ENCODE results near the gene KIF26B. TPM values are rescaled to one million over a fixed set of nuclear protein-coding genes. Genes with fewer than 3 reads are reported as not detected.

The KIF26B gene
- polyA plus RNA-seq, 2 of the 4 experiments (the other 2 are of a cell fraction), result 0.01 to 0.04 TPM

DNA sequence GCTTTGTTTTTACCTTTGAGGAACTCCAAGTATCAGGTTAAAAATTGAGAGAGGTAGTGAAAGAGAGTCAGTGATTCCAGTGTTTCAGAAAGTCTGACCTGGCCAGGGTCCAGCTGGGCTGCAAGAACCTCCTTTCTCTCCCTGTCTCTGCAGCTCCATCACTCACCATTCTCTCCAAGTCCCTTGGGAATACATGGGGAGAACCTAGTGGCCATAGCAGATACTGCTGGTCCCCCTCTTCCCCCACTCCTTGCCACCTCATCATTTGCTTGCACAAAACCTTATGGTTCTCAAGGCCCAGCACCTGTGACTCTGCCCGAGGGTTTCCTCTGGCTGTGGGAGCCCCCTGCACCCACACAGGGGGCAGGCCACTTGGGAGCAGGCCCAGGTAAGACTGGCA is 279.5 kb downstream of the KIF26B start (continued):
- TF ChIP-seq REST (IDR thresholded peaks at IDR 0.05), result no peak

DNA sequence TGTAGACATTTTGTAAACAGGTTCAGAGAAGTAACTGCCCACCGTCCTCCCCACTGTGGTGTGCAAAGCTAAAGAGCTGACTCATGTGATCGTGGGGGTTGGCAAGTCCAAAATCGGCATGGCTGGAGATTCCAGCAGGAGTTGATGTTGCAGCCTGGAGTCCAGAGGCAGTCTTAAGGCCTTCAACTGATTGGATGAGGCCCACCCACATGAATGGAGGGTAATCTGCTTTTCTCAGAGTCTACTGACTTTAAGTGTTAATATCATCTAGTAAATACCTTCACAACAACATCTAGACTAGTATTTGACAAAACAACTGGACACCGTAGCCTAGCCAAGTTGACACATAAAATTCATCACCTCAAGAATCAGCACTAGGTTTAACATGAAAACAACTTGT is 281.6 kb downstream of the KIF26B start:
- CTCF ChIA-PET, result no interaction called here
- ATAC-seq (no peak), FAIRE-seq (no peak), DNase-seq (ENCODE audit: low read depth in 1 of 2, low spot score in 1 of 2) (no peak)
- whole genome bisulfite sequencing (ENCODE audit: missing lambda C conversion rate), result 7% methylated on average over 4 of the region's 4 CpGs
- POLR2A ChIA-PET, result no interaction called here
- no peaks in the 10 kb centered on the region for H3K4me1 ChIP-seq
- no peak for TF ChIP-seq ZC3H11A (IDR thresholded peaks at IDR 0.05)
- TF ChIP-seq CHD4 (IDR thresholded peaks at IDR 0.05; ENCODE audit: borderline replicate concordance), result no peak
- no peak for TF ChIP-seq TFCP2L1 (CRISPR knock-in tag; IDR thresholded peaks at IDR 0.05)
- TF ChIP-seq GATA3 (IDR thresholded peaks at IDR 0.05; ENCODE audit: borderline replicate concordance), result no peak
- H3K4me3 ChIP-seq, result no peak overlapping the region
- no peak overlapping the region for H3K4me2 ChIP-seq
- H3K9me3 ChIP-seq, result 0 out of 3 replicates have a peak, but pooled peaks cover 5% of the 10 kb centered on the region
- H3K27ac ChIP-seq, result no peak overlapping the region

DNA sequence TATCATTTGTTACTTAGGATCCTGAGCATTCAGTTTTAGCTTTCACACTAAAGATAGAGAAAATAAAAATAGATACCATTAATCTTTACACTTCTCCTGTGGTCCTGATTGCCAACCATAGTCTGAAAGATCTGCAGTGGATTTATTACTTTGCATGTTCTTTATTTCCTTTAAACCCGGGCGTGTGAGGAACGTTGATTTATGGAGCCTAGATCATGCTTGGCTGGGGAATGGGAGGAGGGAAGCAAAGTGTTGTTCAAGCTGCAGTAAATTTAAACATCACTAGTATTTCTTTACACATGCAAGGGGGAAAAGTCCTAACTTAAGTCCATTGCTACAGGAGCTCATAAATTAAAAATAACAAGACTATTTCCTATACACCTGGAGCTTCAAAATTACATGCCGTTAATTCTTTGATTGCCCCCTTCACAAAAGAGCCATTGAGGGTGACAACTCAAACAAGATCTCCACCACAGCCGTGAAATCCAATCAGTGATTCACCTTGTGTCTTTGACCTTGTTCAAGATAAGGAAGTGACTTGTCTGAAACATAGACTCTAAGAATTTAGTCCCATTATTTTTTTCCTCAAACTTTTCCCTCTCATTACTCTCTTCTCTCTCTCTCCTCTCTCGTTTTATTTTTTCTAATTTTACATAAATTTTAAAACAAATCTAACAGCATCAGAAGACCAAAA is 282.7 kb downstream of the KIF26B start:
- no peak for FAIRE-seq

More for the DNA sequence above, 282.7 kb downstream of the KIF26B start:
- WGBS (ENCODE audit: missing lambda C conversion rate), result 24% methylated on average over 6 of the region's 6 CpGs
- TF ChIP-seq, protein P1, sequence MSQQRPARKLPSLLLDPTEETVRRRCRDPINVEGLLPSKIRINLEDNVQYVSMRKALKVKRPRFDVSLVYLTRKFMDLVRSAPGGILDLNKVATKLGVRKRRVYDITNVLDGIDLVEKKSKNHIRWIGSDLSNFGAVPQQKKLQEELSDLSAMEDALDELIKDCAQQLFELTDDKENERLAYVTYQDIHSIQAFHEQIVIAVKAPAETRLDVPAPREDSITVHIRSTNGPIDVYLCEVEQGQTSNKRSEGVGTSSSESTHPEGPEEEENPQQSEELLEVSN (IDR thresholded peaks at IDR 0.05; ENCODE audit: borderline replicate concordance, low read depth), result no peak
- no peak for TF ChIP-seq ESRRA (IDR thresholded peaks at IDR 0.05; ENCODE audit: borderline replicate concordance, low read length)
- TF ChIP-seq EHMT2 (IDR thresholded peaks at IDR 0.05; ENCODE audit: low read depth), result no peak
- no peak for TF ChIP-seq CHD4 (IDR thresholded peaks at IDR 0.05; ENCODE audit: borderline replicate concordance)
- TF ChIP-seq CBX8 (IDR thresholded peaks at IDR 0.05), result no peak
- no peak for TF ChIP-seq HES2 (IDR thresholded peaks at IDR 0.05)
- no peak for TF ChIP-seq FOSL2 (IDR thresholded peaks at IDR 0.05)
- no peak for TF ChIP-seq FOSL2 (CRISPR knock-in tag; IDR thresholded peaks at IDR 0.05)
- no peak for TF ChIP-seq FOSB (CRISPR knock-in tag; IDR thresholded peaks at IDR 0.05)
- TF ChIP-seq CBX2 (IDR thresholded peaks at IDR 0.05; ENCODE audit: borderline replicate concordance, low read depth), result no peak
- TF ChIP-seq REST (IDR thresholded peaks at IDR 0.05), result no peak
- TF ChIP-seq MAZ (IDR thresholded peaks at IDR 0.05; ENCODE audit: borderline replicate concordance, low read depth, low read length), result no peak
- no peak for TF ChIP-seq RCOR1 (IDR thresholded peaks at IDR 0.05; ENCODE audit: low read depth, low read length)
- TF ChIP-seq RARB (CRISPR knock-in tag; IDR thresholded peaks at IDR 0.05), result no peak
- Histone ChIP-seq H3K27ac (no peak overlapping the region), H3K4me3 (no peak overlapping the region), H3K4me1 (no peaks in the 10 kb centered on the region), H3K9me3 (0 out of 3 replicates have a peak, but pooled peaks cover 5% of the 10 kb centered on the region), H3K4me2 (no peak overlapping the region)
- CTCF ChIA-PET, result interaction anchor here (0.8 kb wide), 1 partner anchor 51 kb away, joined by 3 read pairs; no protein-coding TSS in a partner anchor
- ATAC-seq (no peak), DNase-seq (ENCODE audit: low read depth in 1 of 2, low spot score in 1 of 2) (no peak)
- POLR2A ChIA-PET, result no interaction called here

Data from A549 (cell line).